Mesenteric fat pad (tissue), 1 donor: ENCODE data around the gene AQP11. TPM values are rescaled to one million over a fixed set of nuclear protein-coding genes. Genes with fewer than 3 reads are reported as not detected.
"Not testable (repeated sequence)": the region's sequence is repeated elsewhere in the genome, so short reads cannot be mapped to it uniquely, and the experiment has no call there.

Source experiments
- DNase-seq: peaks from one replicate; pipeline ENCODE4 v3.0.0-alpha.2; 2020; ENCODE audit warnings: low spot score
- long read RNA-seq: library from polyadenylated mRNA; unstranded; transcript quantifications from one replicate; pipeline ENCODE4 v2.0.0, GENCODE V29; 2020
- total RNA-seq: library from RNA; stranded (reverse); fragmentation: NEBNext Ultra II Directional; extraction: Animal tissue kit (Norgen Biotek cat#: 25700); gene quantifications from one replicate; pipeline ENCODE4 v1.2.1, GENCODE V29; 2021
- donor health status: DM: yes; HTN: yes; CAD: no.

AQP11 gene, protein sequence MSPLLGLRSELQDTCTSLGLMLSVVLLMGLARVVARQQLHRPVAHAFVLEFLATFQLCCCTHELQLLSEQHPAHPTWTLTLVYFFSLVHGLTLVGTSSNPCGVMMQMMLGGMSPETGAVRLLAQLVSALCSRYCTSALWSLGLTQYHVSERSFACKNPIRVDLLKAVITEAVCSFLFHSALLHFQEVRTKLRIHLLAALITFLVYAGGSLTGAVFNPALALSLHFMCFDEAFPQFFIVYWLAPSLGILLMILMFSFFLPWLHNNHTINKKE
- 0.84 TPM for total RNA-seq
- long read RNA-seq, partial matches to known transcripts, result 1 of 11 reads
- long read RNA-seq, other reads (novel, unspliced or antisense), result 8 of 11 reads

DNA sequence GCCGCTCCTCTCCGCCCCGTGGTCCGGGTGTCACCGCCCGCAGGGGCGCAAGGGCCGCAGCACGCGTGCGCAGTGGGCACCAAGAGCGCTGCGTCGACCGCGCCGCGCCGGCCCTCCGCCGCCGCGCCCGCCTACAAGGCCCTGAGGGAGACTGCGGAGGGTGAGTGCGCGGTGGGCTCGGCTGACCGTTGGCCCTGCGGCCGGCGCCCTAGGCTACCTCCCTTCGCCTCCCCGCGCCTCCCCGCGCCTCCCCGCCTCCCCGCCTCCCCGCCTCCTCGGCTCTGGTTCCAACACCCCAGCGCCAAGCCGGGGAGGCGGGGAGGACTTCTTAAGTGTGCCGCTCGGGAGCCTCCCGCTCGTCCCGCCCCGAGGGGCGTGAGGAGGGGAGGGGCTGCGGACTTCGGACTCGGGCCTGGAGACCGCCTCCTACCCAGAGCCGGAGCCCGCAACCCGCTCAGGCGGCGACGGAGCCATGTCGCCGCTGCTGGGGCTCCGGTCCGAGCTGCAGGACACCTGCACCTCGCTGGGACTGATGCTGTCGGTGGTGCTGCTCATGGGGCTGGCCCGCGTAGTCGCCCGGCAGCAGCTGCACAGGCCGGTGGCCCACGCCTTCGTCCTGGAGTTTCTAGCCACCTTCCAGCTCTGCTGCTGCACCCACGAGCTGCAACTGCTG, at the start of gene AQP11:
Gene AQP11, plus strand, starts transcription at position 433 of the 673 bp plus-strand sequence. Its CDS starts 40 bp downstream, at position 473.
- DNase-seq, result peak; percentile 92

DNA sequence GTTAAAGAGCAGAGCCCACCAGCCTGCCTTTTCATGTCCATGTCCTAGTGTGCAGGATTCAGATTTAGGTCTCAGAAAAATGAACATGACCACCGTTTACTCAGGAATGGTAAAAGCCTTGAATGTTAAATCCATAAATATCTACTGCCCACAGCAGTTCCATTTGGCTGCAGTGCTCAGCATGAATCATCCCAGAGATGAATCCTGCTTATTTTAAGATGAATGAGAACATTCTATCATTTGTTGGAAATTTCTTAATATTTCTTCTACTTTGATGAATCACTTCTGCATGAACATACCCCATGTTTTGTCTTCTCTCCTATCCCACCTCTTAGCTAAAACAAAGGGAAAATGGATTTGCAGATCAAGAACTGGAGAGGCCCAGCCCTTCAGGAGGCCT, 47.5 kb upstream of the AQP11 start:
- no peak for DNase-seq

DNA sequence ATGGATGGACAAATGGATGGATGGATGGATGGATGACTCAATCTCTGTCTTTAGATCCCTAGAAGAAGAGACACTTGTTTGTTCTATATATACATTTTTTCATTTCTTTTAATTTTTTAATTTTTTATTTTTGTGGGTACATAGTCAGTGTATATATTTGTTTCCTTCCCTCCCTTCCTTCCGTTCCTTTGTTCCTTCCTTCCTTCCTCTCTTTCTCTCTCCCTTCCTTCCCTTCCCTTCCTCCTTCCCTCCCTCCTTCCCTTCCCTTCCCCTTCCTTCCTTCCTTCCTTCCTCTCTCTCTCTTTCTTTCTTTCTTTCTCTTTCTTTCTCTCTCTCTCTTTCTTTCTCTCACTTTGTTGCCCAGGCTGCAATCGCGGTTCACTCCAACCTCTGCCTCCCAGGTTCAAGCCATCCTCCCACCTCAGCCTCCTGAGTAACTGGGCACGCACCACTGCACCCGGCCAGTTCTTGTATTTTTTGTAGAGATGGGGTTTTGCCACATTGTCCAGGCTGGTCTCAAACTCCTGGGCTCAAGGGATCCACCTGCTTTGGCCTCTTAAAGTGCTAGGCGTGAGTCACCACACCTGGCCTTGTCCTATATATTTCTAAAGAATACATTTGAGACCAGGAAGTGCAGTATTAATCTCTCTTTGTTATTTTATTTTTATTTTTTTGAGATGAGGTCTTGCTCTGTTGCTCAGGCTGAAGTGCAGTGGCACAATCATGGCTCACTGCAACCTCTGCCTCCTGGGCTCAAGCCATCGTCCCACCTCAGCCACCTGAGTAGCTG, 42.5 kb upstream of the AQP11 start:
- no peak for DNase-seq

DNA sequence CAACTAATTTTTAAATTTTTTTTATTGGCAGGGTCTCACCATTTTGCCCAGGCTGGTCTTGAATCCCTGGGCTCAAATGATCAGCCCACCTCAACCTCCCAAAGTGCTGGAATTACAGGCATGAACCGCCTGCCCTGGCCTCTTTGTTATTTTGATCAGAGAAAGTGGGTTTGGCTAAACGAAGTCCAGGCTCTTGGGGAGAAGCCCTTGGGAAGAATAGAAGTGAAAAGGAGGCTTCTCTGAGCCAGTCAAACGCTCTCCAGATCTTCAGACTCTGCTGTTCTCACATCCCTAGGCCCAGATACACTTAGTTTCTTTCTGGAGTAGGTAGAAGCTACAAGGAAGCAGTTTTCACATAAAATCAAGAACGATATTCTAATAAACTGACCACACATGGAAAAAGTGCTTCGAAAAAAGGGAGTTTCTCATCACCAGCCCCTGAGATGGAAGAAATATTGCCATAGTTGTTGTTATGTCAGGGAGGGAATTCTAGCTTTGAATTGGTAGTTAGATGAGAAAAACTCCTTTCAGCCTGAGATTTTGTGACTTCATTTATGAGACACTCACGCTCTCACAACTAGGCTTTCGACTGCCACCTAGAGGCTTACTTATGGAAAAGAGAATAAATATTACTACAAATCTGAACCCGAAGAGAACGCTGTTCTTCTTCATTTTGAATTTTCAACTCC, 41.7 kb upstream of the AQP11 start:
- DNase-seq, result no peak

DNA sequence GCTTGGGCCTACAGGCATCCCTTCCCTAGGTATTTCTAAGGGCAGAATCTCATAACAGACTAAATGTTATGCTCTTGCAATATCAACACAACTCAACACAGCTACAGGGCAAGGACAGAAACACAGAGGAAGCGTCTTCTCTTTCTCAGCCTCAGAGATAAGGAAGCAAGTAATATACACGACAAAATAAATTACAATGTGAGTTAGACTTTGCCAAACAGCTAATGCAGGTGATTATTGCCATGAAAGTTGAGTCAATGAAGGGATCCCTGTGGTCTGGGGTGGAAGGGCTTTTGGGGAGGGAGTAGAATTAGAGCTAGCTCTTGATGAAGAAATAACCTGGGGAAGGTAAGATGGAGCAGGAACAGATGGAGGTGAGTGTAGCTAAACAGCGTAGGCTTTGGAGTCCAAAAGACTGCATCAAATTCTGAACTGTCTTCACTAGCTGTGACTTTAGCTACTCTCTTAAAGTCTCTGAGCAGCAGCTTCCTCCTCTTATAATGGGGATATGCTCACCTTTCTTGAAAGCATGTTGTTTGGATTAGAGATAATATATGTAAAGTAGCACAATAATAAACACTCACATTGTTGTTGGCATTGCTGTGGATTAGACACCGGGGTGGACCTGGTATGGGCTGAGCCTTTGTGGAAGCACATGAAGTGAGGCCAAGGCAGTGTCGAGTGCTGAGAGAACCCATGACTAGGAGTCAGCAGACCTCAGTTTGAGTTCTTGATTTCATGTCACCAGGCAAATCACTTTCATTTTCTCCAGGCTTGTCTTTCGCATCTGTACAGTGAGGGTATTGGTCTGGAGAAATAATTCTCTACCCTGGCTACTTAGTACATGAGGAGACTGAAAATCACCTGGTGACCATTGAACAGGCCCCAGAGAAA, 41.0 kb upstream of the AQP11 start:
- DNase-seq, result no peak

DNA sequence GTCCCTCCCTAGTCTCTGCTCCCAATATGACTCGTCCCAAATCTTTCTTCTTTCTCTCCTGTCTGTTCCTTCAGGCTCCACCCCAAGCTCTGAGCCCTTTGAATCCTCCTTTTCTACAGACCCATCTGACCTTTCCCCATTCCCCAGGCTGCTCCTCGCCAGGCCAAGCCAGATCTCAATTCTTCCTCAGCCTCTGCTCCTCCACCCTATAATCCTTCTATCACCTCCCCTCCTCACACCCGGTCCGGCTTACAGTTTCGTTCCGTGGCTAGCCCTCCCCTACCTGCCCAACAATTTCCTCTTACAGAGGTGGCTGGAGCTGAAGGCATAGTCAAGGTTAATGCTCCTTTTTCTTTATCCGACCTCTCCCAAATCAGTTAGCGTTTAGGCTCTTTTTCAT, 38.3 kb upstream of the AQP11 start:
- DNase-seq, result not testable (repeated sequence)

DNA sequence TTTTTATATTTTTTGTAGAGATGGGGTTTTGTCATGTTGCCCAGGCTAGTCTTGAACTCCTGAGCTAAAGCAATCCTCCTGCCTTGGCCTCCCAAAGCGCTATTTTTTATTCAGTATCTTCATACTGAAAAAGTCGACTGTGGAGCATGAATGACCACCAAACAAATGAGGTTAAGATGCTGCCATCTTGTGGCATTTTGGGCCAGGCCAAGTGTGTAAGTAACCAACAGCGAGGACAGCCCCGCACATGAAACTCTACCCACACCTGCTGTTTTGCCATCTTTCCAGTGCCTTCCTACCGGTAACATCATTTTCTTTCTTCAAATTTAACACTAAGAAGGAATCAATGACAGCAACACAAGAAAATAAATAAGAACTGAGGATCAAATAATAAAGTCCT, 32.2 kb upstream of the AQP11 start:
- no peak for DNase-seq

DNA sequence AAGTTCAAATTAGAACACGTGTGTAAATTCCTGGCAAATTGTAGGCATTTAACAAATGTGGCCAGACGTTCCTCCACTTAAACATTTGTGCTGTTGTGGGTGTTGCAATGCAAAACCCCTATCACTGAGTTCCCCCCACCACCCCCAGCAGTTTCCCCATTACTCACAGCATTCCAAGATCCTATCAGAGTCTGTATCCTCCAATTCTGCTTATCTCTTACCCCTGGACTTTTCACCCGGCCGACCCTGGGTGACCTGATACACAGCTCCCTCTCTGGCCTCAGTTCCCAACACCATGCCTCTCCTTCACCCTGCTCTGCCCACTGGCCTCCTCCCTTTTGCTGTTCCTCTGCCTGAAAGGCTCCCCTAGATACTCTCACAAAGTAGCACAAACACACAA, 31.4 kb upstream of the AQP11 start:
- no peak for DNase-seq

DNA sequence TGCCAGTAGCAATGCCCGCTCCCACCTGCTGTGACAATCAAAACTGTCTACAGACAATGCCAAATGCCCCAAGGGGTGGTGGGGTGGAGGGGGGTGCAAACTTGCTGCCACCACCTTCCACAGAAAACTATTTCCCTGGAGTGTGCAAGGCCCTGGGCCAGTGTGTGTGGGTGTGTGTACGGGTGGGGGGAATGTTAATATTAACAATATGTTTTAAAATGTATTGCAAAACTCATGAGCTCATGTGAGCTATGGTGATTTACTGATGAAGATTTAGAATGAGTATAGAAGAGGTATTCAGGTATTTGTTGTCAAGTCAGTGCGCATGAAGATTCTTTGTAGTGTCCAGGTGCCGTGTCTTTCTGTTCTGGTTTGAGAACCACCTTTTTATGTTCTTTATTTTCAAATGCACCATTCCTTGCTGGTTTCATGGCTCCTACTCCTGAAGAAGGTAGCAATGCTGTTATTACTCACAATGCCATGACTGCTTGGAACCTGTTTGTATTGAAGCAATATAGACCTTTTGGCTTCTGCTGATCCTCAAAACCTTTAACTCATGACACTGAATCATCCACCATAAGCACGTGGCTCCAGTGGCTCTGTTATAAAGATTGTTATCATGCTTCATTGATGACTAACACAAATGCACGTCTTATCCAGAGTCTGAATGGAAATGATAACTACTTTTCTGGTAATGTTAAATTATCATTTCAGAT, 29.9 kb upstream of the AQP11 start:
- no peak for DNase-seq

DNA sequence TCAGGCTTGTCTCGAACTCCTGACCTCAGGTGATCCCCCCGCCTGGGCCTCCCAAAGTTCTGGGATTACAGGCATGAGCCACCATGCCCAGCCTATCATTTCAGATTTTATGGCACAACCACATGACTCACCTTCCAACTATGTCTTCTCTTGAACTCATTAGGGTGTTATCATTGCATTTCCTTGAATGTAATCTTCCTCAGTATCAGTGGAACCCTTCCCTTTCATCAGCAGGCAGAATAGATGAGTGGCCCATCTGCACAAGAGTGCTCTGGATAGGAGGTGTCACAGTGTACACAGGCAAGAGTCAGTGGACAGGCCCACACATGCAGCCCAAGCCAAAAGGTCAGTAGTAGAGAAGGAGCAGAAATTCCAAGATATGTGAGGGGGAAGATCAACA, 29.1 kb upstream of the AQP11 start:
- DNase-seq, result no peak

DNA sequence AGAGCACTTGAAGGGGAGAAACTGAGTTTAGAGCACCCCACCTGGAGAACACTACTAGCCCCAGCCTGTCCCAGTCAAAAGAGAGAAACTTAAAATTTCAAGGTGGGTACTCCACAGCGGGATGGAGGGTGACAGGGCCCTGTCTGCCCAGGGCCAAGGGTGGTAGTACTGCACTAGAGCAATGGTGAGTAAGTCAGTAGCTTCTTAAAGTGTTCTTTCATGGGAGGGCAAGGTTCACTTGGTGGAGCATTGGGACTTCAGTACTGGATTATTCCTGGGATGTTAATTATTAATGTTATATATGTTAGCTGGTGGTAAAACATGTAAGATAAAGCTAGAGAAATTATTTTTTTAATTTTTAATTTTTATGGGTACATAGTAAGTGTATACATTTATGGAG, 28.5 kb upstream of the AQP11 start:
- DNase-seq, result no peak

DNA sequence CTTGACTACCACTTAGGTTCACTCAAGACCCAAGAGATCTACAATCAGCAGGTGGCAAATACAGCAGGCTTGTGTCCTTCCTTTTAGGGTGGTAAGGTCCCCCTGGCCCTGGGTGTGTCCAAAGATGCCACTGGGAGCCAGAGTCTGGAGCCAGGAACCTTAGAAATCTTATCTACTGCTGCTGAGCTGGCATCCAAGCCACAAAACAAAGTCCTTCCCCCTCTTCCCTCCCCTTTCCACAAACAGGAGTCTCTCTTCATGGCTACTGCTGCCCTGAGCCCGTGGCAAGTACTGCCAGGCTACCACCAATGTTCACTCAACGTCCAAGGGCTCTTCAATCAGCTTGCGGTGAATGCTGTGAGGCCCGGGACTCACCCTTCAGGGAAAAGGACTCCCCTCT, 21.4 kb upstream of the AQP11 start:
- DNase-seq, result no peak

DNA sequence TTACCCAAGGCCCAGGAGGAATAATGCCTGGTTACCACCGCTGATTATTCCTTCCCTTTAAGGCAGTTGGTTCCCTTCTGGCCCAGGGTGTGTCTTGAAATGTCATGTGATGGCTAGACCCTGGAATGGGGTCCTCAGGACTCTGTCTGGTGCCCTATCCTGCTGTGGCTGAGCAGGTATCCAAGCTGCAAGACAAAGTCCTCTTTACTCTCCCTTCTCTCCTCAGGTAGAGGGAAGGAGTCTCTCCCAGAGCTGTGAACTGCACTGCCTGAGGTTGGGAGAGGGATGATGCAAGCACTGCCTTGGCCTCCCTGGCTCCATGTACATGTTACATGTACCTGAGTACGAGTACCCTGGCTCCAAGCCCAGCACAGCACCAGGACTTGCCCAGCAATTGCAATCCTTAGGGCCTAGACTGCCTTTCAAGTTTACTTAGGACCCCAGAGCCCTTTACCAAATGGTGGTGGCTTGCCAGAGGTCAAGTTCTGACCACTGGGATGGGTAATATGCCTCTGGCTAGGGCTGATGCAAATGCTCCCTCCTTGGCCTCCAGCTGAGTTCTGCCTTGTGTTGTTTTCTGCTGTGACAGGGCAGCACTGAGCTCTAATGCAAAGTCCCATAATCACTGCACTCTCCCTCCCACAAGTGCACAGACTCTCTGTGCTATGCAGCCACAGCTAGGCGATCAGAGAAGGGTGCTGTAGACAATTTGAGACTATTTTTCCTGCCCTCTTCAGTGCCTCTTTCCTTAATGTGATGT, 20.7 kb upstream of the AQP11 start:
- DNase-seq, result no peak

DNA sequence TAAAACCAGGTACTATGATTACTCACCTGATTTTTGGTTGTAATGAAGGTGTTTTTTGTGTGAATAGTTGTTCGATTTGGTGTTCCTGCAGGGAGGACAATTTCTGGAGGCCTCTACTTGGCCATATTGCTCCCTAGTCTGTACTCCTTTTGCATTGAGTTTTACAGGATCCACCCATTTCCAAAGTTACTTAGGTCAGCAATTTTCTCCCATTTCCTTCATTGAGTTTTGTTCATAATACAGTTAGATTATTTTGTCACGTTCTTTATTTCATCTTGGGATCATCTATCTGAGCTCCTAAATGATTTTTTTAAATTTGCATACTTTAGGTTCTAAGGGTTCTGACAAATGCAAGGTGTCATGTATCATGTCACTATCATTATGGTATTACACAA, 20.1 kb upstream of the AQP11 start:
- no peak for DNase-seq

DNA sequence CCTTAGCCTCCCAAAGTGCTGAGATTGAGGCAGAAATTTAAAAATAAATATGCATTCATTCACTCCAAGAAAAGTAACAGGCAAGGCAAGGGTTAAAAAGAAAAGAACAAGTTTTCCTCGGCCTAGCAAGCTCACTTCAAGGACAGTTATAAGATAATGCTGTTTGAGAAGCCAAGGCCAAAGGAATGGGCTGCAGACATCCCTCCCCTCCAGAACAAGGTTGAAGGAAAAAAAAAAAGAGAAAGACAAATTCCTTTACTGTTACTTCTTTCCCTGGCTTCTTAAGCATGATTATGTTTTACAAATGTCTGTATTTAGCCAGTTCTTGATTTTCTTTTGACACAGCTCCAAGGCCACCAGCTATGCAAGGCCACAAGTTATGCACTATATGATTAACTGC, 18.9 kb upstream of the AQP11 start:
- DNase-seq, result not testable (repeated sequence)

DNA sequence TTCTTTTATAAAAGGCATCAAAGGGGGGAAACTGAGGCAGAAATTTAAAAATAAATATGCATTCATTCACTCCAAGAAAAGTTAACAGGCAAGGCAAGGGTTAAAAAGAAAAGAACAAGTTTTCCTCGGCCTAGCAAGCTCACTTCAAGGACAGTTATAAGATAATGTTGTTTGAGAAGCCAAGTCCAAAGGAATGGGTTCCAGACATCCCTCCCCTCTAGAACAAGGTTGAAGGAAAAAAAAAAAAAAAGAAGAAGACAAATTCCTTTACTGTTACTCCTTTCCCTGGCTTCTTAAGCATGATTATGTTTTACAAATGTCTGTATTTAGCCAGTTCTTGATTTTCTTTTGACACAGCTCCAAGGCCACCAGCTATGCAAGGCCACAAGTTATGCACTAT, 14.3 kb upstream of the AQP11 start:
- DNase-seq, result not testable (repeated sequence)

DNA sequence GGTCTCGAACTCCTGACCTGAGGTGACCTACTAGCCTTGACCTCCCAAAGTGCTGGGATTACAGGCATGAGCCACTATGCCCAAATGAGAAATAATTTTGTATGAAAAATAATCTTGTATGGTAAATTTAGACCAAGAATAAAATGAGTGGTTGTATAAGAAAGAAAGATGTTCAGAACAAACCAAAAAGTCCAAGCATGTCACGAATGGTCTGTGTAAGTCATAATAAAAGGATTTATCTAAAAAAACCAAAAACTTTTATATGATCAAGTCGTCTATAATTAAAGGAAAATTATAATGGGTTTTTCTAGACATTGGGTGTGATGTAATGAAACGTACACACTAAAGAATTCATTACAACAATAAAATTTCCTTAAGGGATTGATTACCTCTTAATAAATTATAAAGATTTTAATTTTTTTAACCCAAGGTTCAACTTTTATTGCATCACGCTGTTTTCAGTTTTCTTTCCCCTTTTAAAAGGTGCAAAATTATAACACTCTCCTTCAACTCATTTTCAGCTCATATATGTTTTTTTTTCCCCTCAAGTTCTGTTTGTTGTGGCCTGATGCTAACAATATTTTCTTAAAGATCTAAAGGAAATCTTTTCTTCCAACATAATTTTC, 8.9 kb upstream of the AQP11 start:
- DNase-seq, result no peak

DNA sequence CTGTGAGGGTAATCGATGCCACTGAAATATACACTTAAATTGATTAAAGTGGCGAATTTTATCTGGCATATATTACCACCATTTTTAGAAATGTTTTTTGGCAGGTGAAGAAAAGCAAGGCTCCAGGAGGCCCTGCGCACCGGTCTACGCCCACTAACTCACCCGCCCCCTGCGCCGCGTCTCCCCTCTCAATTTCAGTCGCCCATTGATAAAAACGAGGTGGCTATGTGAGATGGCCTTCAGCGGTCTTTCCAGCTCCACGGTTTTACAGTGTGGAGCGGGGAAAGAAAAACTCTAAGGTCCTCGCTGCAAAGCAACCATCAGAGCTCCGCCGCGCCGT, 602 bp upstream of the AQP11 start:
- DNase-seq, result no peak
